ENCODE measurements around the gene CNDP2. TPM values are rescaled to one million over a fixed set of nuclear protein-coding genes. Genes with fewer than 3 reads are reported as not detected.

The CNDP2 gene
- total RNA-seq, 4 donors from 2014 or later: 29.5 to 82.8 (median 31.6) TPM

DNA sequence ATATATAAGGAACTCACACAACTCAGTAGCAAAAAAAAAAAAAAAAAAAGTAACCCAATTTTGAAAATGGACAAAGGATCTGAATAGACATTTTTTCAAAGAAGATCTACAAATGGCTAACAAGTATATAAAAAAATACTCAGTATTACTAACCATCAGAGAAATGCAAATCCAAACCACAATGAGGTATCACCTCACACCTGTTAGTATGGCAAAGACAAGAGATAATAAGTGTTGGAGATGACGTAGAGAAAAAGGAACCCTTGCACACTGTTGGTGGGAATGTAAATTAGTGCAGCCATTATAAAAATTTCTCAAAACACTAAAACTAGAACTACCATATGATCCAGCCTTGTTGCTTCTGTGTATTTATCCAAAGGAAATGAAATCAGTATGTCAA is 32.3 kb downstream of the CNDP2 start:
- TF ChIP-seq, protein P1, sequence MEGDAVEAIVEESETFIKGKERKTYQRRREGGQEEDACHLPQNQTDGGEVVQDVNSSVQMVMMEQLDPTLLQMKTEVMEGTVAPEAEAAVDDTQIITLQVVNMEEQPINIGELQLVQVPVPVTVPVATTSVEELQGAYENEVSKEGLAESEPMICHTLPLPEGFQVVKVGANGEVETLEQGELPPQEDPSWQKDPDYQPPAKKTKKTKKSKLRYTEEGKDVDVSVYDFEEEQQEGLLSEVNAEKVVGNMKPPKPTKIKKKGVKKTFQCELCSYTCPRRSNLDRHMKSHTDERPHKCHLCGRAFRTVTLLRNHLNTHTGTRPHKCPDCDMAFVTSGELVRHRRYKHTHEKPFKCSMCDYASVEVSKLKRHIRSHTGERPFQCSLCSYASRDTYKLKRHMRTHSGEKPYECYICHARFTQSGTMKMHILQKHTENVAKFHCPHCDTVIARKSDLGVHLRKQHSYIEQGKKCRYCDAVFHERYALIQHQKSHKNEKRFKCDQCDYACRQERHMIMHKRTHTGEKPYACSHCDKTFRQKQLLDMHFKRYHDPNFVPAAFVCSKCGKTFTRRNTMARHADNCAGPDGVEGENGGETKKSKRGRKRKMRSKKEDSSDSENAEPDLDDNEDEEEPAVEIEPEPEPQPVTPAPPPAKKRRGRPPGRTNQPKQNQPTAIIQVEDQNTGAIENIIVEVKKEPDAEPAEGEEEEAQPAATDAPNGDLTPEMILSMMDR (IDR thresholded peaks at IDR 0.05 in 4 of 5, conservative IDR thresholded peaks at IDR 0.05 in 1 of 5): no peak
- no peak for TF ChIP-seq POLR2A (IDR thresholded peaks at IDR 0.05)
- in situ Hi-C loops (cut with MboI; ENCODE audit: low sequenced_read_pairs in 4 of 4): no loop called here
- no peaks in the 10 kb centered on the region for H3K9me3 ChIP-seq
- DNase-seq: no peak
- peaks cover 9 to 13% of the 10 kb centered on the region in 2 donors for H3K4me1 ChIP-seq
- no peak overlapping the region for H3K27ac ChIP-seq
- no peaks in the 10 kb centered on the region for H3K27me3 ChIP-seq
- ATAC-seq: no peak
- no peak overlapping the region for H3K4me3 ChIP-seq
- no peaks in the 10 kb centered on the region for H3K36me3 ChIP-seq
- intact Hi-C loops (cut with DNase I; ENCODE audit: low total_unique reads): no loop called here

DNA sequence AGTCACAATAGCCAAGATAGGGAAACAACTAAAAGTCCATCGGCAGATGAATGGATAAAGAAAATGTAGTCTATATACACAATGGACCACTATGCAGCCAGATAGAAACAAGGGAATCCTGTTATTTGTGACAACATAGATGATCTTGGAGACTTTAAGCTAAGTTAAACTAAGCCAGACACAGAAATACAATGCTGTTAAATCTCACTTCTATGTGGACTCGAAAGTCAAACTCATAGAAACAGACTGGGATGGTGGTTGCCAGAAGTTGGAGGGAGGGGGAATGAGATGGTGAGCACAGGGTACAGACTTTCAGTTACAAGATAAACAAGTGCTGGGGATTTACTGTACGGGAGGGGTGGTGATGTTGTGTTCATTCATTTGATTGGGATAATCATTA is 32.8 kb downstream of the CNDP2 start:
- ATAC-seq (no peak), DNase-seq (no peak)
- H3K27ac ChIP-seq: no peak overlapping the region
- no peak for TF ChIP-seq POLR2A (IDR thresholded peaks at IDR 0.05)
- TF ChIP-seq, protein P1 (IDR thresholded peaks at IDR 0.05 in 4 of 5, conservative IDR thresholded peaks at IDR 0.05 in 1 of 5): no peak
- H3K4me1 ChIP-seq: peaks cover 6 to 9% of the 10 kb centered on the region in 2 donors
- intact Hi-C loops (cut with DNase I; ENCODE audit: low total_unique reads): no loop called here
- in situ Hi-C loops (cut with MboI; ENCODE audit: low sequenced_read_pairs in 4 of 4): no loop called here
- H3K4me3 ChIP-seq: no peak overlapping the region
- H3K27me3 ChIP-seq: no peaks in the 10 kb centered on the region
- H3K36me3 ChIP-seq: no peaks in the 10 kb centered on the region
- no peaks in the 10 kb centered on the region for H3K9me3 ChIP-seq

DNA sequence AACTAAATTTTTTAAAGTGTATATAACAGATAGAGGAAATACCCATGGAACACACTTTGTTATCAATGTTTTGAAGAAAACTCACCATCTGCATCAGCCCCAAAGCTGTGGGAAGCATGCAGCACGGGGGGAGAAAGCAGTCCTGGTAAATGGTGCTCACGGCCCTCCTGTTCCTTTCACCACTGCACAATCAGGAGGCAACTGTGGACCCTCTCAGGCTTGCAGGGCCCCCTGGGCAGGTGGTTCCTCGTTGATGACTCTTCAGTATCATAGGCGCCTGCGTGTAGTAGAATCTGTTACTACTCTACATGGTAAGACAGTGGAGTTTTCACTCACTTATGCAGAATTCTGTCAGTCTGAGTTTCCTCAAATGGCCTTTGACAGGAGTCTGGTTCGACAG is 33.2 kb downstream of the CNDP2 start:
- TF ChIP-seq POLR2A (IDR thresholded peaks at IDR 0.05): no peak
- TF ChIP-seq, protein P1 (IDR thresholded peaks at IDR 0.05 in 4 of 5, conservative IDR thresholded peaks at IDR 0.05 in 1 of 5): no peak
- Histone ChIP-seq H3K9me3 (no peaks in the 10 kb centered on the region), H3K4me1 (peaks cover 1 to 4% of the 10 kb centered on the region in 2 donors), H3K27me3 (no peaks in the 10 kb centered on the region), H3K27ac (no peak overlapping the region), H3K4me3 (no peak overlapping the region), H3K36me3 (no peaks in the 10 kb centered on the region)
- no peak for ATAC-seq
- in situ Hi-C loops (cut with MboI; ENCODE audit: low sequenced_read_pairs in 4 of 4): no loop called here
- intact Hi-C loops (cut with DNase I; ENCODE audit: low total_unique reads): no loop called here
- no peak for DNase-seq

DNA sequence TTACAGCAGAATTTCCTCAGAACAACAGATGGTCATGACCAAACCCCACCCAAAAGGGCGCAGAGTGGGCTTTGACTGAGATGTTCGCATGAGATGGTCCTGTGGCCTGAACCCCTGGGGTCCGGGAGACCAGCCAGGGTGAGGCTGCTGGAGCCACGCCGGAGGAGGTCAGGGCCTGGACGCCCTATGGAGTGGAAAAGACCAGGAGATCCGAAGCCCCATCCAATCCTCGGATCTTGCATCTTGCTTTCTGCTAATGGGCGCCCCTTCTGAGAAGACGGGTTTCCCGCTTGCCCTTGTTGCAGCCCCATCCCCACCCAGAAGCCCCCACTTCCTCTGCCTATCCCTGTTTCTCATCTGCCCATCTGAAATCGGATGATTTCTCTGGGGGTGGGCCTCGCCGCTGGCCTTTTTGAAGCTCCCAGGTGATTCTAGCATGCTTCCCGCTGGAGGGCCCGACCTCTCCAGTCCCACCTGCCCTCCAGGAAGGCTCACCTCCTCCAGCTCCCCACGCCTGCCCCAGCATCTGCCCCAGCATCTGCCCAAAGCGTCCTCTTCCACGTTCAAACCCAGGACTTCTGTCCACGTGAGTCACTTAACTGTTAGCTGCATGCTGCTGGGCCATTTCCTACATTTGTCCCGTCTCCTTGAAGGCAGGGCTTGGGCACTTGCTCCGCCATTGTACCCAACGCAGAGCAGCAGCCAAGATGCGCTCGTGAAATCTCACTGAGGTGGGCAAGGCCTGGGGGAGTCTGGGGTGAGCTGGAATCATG is 33.8 kb downstream of the CNDP2 start:
- H3K4me3 ChIP-seq: no peak overlapping the region
- no peaks in the 10 kb centered on the region for H3K27me3 ChIP-seq
- in situ Hi-C loops (cut with MboI; ENCODE audit: low sequenced_read_pairs in 4 of 4) (no loop called here), intact Hi-C loops (cut with DNase I; ENCODE audit: low total_unique reads) (no loop called here)
- H3K27ac ChIP-seq: no peak overlapping the region
- no peaks in the 10 kb centered on the region for H3K36me3 ChIP-seq
- no peaks in the 10 kb centered on the region for H3K4me1 ChIP-seq
- no peak for DNase-seq
- no peak for ATAC-seq
- H3K9me3 ChIP-seq: no peaks in the 10 kb centered on the region
- TF ChIP-seq POLR2A (IDR thresholded peaks at IDR 0.05): no peak
- TF ChIP-seq, protein P1 (IDR thresholded peaks at IDR 0.05 in 4 of 5, conservative IDR thresholded peaks at IDR 0.05 in 1 of 5): no peak

DNA sequence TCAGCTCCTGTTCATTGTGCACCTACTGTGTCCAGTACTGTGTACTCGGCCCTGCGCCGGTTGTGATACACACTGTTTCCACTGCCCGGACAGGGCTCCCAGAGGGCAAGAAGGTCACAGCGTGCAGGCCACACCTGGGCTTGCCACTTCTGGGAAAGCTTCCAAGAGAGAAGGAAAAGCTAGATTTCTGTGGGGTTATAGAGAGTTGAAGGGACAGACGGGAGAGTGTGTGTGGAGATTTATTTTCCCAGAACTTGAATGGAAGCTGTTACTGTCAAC is 34.4 kb downstream of the CNDP2 start:
- no peak overlapping the region for H3K27ac ChIP-seq
- no peak for ATAC-seq
- no peaks in the 10 kb centered on the region for H3K27me3 ChIP-seq
- no peak overlapping the region for H3K4me3 ChIP-seq
- DNase-seq: no peak
- H3K9me3 ChIP-seq: no peaks in the 10 kb centered on the region
- intact Hi-C loops (cut with DNase I; ENCODE audit: low total_unique reads): no loop called here
- TF ChIP-seq, protein P1 (IDR thresholded peaks at IDR 0.05 in 4 of 5, conservative IDR thresholded peaks at IDR 0.05 in 1 of 5): no peak
- TF ChIP-seq POLR2A (IDR thresholded peaks at IDR 0.05): no peak
- H3K36me3 ChIP-seq: no peaks in the 10 kb centered on the region
- no peaks in the 10 kb centered on the region for H3K4me1 ChIP-seq
- in situ Hi-C loops (cut with MboI; ENCODE audit: low sequenced_read_pairs in 4 of 4): no loop called here
